H1 (cell line): ENCODE measurements around the gene HSDL2. TPM values are rescaled to one million over a fixed set of nuclear protein-coding genes. Genes with fewer than 3 reads are reported as not detected.

Source experiments
- CTCF ChIA-PET: fragments of 300-600 bp; sonication (Branson Sonifier 250); formaldehyde crosslinking; loops from one replicate; lab custom pipeline; 2021; ENCODE audit not compliant: partially characterized antibody; lab: Charles Lee
- POLR2A ChIA-PET: fragments of 300-600 bp; sonication (Branson Sonifier 250); formaldehyde crosslinking; loops from one replicate; lab custom pipeline; 2021; ENCODE audit warnings: inconsistent platforms; ENCODE audit not compliant: partially characterized antibody; lab: Charles Lee
- DNase-seq, 2 experiments: peaks; one replicate each; pipeline versions ENCODE4 v3.0.0 to v3.0.0-alpha.2; 2010 to 2022; ENCODE audit warnings: low spot score in 2 of 2, low read depth in 1 of 2, mixed read lengths in 1 of 2
- FAIRE-seq: peaks from 2 replicates; lab custom pipeline; 2011; peaks lifted over from hg19 to GRCh38; lab: Jason Lieb, UNC
- H2AFZ ChIP-seq: 2 replicates; pipeline ENCODE4 v1.8.1; 2012; ENCODE audit warnings: low read length, inconsistent platforms
- H2AK5ac ChIP-seq: 2 replicates; pipeline ENCODE4 v1.6.1; 2013; ENCODE audit warnings: low read depth, low read length
- H2BK120ac ChIP-seq: replicated peaks from 2 replicates; pipeline ENCODE3; 2013; ENCODE audit warnings: low read depth, low read length, inconsistent platforms
- H2BK12ac ChIP-seq: 2 replicates; pipeline ENCODE4 v1.6.1; 2013; ENCODE audit warnings: low read depth, low read length
- H2BK15ac ChIP-seq: 2 replicates; pipeline ENCODE4 v1.6.1; 2013; ENCODE audit warnings: low read length
- H2BK20ac ChIP-seq: 2 replicates; pipeline ENCODE4 v1.6.1; 2013; ENCODE audit warnings: low read length
- H2BK5ac ChIP-seq: 2 replicates; pipeline ENCODE4 v1.6.1; 2013; ENCODE audit warnings: low read depth, low read length
- H3K14ac ChIP-seq: 2 replicates; pipeline ENCODE4 v1.6.1; 2013; ENCODE audit warnings: inconsistent platforms; ENCODE audit not compliant: insufficient read length
- H3K18ac ChIP-seq: 2 replicates; pipeline ENCODE4 v1.6.1; 2013; ENCODE audit warnings: low read length; ENCODE audit errors: extremely low read depth
- H3K23ac ChIP-seq: 2 replicates; pipeline ENCODE4 v1.6.1; 2013; ENCODE audit warnings: inconsistent platforms; ENCODE audit not compliant: insufficient read length
- H3K23me2 ChIP-seq: 2 replicates; pipeline ENCODE4 v1.6.1; 2013; ENCODE audit warnings: low read depth, low read length
- H3K27ac ChIP-seq: 2 replicates; pipeline ENCODE4 v1.6.1; 2011; ENCODE audit warnings: low read depth, low read length, inconsistent platforms
- H3K27me3 ChIP-seq, 4 experiments: replicated peaks in 1 of 4; 1 replicate in 1 of 4; 2 replicates in 3 of 4; pipeline versions ENCODE4 v1.6.1 to v1.8.1; 2011 to 2013; ENCODE audit warnings: low read length in 3 of 4, mild to moderate bottlenecking in 3 of 4, inconsistent platforms in 2 of 4, mixed read lengths in 2 of 4, moderate library complexity in 1 of 4; ENCODE audit not compliant: control insufficient read depth in 3 of 4, insufficient read depth in 3 of 4; ENCODE audit errors: extremely low read depth in 1 of 4
- H3K36me3 ChIP-seq, 4 experiments: 2 replicates each; pipeline versions ENCODE4 v1.6.1 to v1.8.1; 2011 to 2013; ENCODE audit warnings: mild to moderate bottlenecking in 4 of 4, low read length in 3 of 4, moderate library complexity in 2 of 4, control low read depth in 1 of 4, inconsistent platforms in 1 of 4; ENCODE audit not compliant: insufficient read depth in 4 of 4, control insufficient read depth in 2 of 4
- H3K4ac ChIP-seq: replicated peaks from 2 replicates; pipeline ENCODE3; 2013; ENCODE audit warnings: low read length, low read depth, mixed read lengths, inconsistent platforms; ENCODE audit not compliant: insufficient read length
- H3K4me1 ChIP-seq, 4 experiments: replicated peaks in 1 of 4; 1 replicate in 1 of 4; 2 replicates in 3 of 4; pipeline versions ENCODE4 v1.6.1 to v1.8.1; 2011 to 2013; ENCODE audit warnings: low read length in 3 of 4, inconsistent platforms in 2 of 4, mixed read lengths in 1 of 4; ENCODE audit not compliant: insufficient read depth in 4 of 4, control insufficient read depth in 3 of 4
- H3K4me2 ChIP-seq, 2 experiments: 2 replicates each; pipeline versions ENCODE4 v1.6.1 to v1.8.1; 2011 to 2013; ENCODE audit warnings: low read depth in 2 of 2, low read length in 2 of 2, control low read depth in 1 of 2, inconsistent platforms in 1 of 2, mild to moderate bottlenecking in 1 of 2; ENCODE audit not compliant: insufficient read depth in 1 of 2
- H3K4me3 ChIP-seq, 4 experiments: fragments of 200-600, 300-600 bp in 1 of 4; sonication (generic), shearing (Covaris generic), sonication (Bioruptor Twin) in 1 of 4; 2 replicates each; pipeline versions ENCODE4 v1.5.1 to v1.8.1; 2011 to 2016; ENCODE audit warnings: low read length in 4 of 4, low read depth in 3 of 4, control low read depth in 2 of 4, inconsistent platforms in 2 of 4, mild to moderate bottlenecking in 2 of 4, mixed read lengths in 1 of 4, moderate library complexity in 1 of 4; ENCODE audit not compliant: insufficient read depth in 2 of 4; ENCODE audit errors: extremely low read depth in 1 of 4
- H3K56ac ChIP-seq: replicated peaks from 2 replicates; pipeline ENCODE3; 2013; ENCODE audit warnings: low read depth, mild to moderate bottlenecking, mixed read lengths, low read length, inconsistent platforms; ENCODE audit not compliant: insufficient read length
- H3K79me1 ChIP-seq: 2 replicates; pipeline ENCODE4 v1.6.1; 2013; ENCODE audit warnings: low read depth, low read length, control low read depth
- H3K79me2 ChIP-seq, 2 experiments: 2 replicates each; pipeline versions ENCODE4 v1.6.1 to v1.8.1; 2012 to 2013; ENCODE audit warnings: low read length in 2 of 2, mild to moderate bottlenecking in 2 of 2, inconsistent platforms in 1 of 2; ENCODE audit not compliant: insufficient read depth in 2 of 2, control insufficient read depth in 1 of 2
- H3K9ac ChIP-seq, 4 experiments: replicated peaks in 1 of 4; 1 replicate in 1 of 4; 2 replicates in 3 of 4; pipeline versions ENCODE4 v1.6.1 to v1.8.1; 2011 to 2013; ENCODE audit warnings: low read depth in 3 of 4, low read length in 3 of 4, control low read depth in 2 of 4, mild to moderate bottlenecking in 2 of 4, moderate library complexity in 2 of 4, inconsistent platforms in 1 of 4; ENCODE audit errors: extremely low read depth in 1 of 4
- H3K9me3 ChIP-seq, 2 experiments: 2 replicates each; pipeline versions ENCODE4 v1.6.1 to v1.8.1; 2012 to 2013; ENCODE audit warnings: mild to moderate bottlenecking in 2 of 2, moderate library complexity in 2 of 2, control low read depth in 1 of 2, inconsistent platforms in 1 of 2, low read depth in 1 of 2, low read length in 1 of 2, mixed read lengths in 1 of 2; ENCODE audit not compliant: insufficient read depth in 2 of 2
- H4K20me1 ChIP-seq, 2 experiments: replicated peaks in 1 of 2; 2 replicates each; pipeline versions ENCODE3 to v1.8.1; 2011 to 2013; ENCODE audit warnings: inconsistent platforms in 2 of 2, low read length in 2 of 2, mild to moderate bottlenecking in 1 of 2; ENCODE audit not compliant: insufficient read depth in 2 of 2, control insufficient read depth in 1 of 2
- H4K5ac ChIP-seq: 2 replicates; pipeline ENCODE4 v1.6.1; 2013; ENCODE audit warnings: low read length, low read depth, mixed read lengths, inconsistent platforms; ENCODE audit not compliant: insufficient read length
- H4K8ac ChIP-seq: 2 replicates; pipeline ENCODE4 v1.8.0; 2013; ENCODE audit warnings: mild to moderate bottlenecking, moderate library complexity, low read length, inconsistent platforms; ENCODE audit not compliant: insufficient read depth; ENCODE audit errors: extremely low read depth
- H4K91ac ChIP-seq: replicated peaks from 2 replicates; pipeline ENCODE3; 2013; ENCODE audit warnings: low read length, mixed read lengths, inconsistent platforms; ENCODE audit not compliant: insufficient read length
- WGBS, 2 experiments: shearing (Covaris generic) in 1 of 2; methylation state at CpG; one replicate each; pipeline versions ENCODE4 v1.1.6 to v1.1.7; 2013 to 2015; ENCODE audit warnings: low lambda C conversion rate in 2 of 2, mixed read lengths in 2 of 2, inconsistent platforms in 1 of 2, low coverage in 1 of 2, missing lambda C conversion rate in 1 of 2; ENCODE audit not compliant: insufficient replicate concordance in 2 of 2, insufficient coverage in 1 of 2, insufficient read length in 1 of 2; ENCODE audit errors: extremely low coverage in 1 of 2, missing lambda C conversion rate in 1 of 2; 5-methylcytosine and 5-hydroxymethylcytosine counted together
- polyA plus RNA-seq, 7 experiments: library from polyadenylated mRNA; depleted of rRNA in 3 of 7; stranded (reverse) in 5 of 7; unstranded in 2 of 7; fragments of >200 nt in 5 of 7; fragments of 200-250 nt in 2 of 7; gene quantifications; 1 replicate in 5 of 7; 2 replicates in 1 of 7; 4 replicates in 1 of 7; pipeline versions ENCODE4 v1.2.1 to v1.2.3, GENCODE V29; 2011 to 2013; ENCODE audit warnings: missing spikeins in 2 of 7, mixed read lengths in 2 of 7
- total RNA-seq: library from RNA; stranded (reverse); fragmentation: NEBNext Ultra II Directional; extraction: Animal tissue kit (Norgen Biotek cat#: 25700); gene quantifications from 2 replicates; pipeline ENCODE4 v1.2.1, GENCODE V29; 2021

Gene HSDL2
- total and polyA plus RNA-seq, 2 of the 8 experiments (the other 6 are each of a cell fraction or from before 2014, with no cell fraction given) = 6.6 to 15.4 TPM

GRCh38 chr9:112446526-112446925 is 66.6 kb downstream of the HSDL2 start:
- WGBS, 2 experiments = 92% methylated on average over 2 of the region's 2 CpGs; no CpG with 5 or more reads in 1 of the 2 experiments
- H2BK20ac ChIP-seq = no peak overlapping the region

More at GRCh38 chr9:112446526-112446925, 66.6 kb downstream of the HSDL2 start:
- no peaks in the 10 kb centered on the region for H4K20me1 ChIP-seq
- no peak overlapping the region for H4K5ac ChIP-seq
- no peak overlapping the region for H3K18ac ChIP-seq
- H3K9ac ChIP-seq = no peak overlapping the region
- no peak overlapping the region for H3K4me3 ChIP-seq
- H4K8ac ChIP-seq = no peak overlapping the region
- no peaks in the 10 kb centered on the region for H3K36me3 ChIP-seq
- H2BK15ac ChIP-seq = no peak overlapping the region
- no peaks in the 10 kb centered on the region for H3K79me2 ChIP-seq
- H2AFZ ChIP-seq = no peak overlapping the region
- no peak overlapping the region for H3K23ac ChIP-seq
- H4K91ac ChIP-seq = no peak overlapping the region
- DNase-seq (no peak), FAIRE-seq (no peak)
- no peak overlapping the region for H3K27ac ChIP-seq
- CTCF ChIA-PET = interaction anchor here (0.8 to 1.0 kb wide), 3 partner anchors 12 to 259 kb away, joined by 3 to 4 read pairs (median 3); no protein-coding TSS in a partner anchor
- no peaks in the 10 kb centered on the region for H3K9me3 ChIP-seq
- no peaks in the 10 kb centered on the region for H3K27me3 ChIP-seq
- no peak overlapping the region for H3K4ac ChIP-seq
- H3K4me2 ChIP-seq = no peak overlapping the region
- H3K14ac ChIP-seq = no peak overlapping the region
- H2BK12ac ChIP-seq = no peak overlapping the region
- H3K23me2 ChIP-seq = no peaks in the 10 kb centered on the region
- no peak overlapping the region for H2BK5ac ChIP-seq
- H2AK5ac ChIP-seq = no peak overlapping the region
- no peak overlapping the region for H3K56ac ChIP-seq
- no peak overlapping the region for H2BK120ac ChIP-seq
- no peaks in the 10 kb centered on the region for H3K4me1 ChIP-seq
- H3K79me1 ChIP-seq = no peaks in the 10 kb centered on the region
- POLR2A ChIA-PET = interaction anchor here (0.6 kb wide), 1 partner anchor 11 kb away, joined by 4 read pairs; no protein-coding TSS in a partner anchor
